ENCODE data around the gene LHFPL3. TPM values are rescaled to one million over a fixed set of nuclear protein-coding genes. Genes with fewer than 3 reads are reported as not detected.

The LHFPL3 gene
- total RNA-seq, 1 experiment from 2014 or later, result not detected

DNA sequence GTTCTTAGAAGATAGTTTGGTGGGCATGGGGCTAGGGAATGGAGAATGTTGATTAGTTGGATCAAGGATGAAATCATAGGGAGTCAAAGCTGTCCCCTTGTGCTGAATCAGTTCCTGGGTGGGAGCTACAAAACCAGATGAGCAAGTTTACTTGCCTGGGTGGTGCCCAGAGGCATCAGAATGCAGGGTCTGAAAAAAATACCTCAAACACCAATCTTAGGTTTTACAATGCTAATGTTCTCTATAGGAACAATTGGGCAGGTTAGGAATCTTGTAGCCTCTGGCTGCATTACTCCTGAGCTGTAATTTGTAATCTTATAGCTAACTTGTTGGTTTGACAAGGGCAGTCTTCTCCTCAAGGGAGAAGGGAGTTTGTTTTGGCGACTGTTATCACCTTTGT lies 34.4 kb downstream of the LHFPL3 start:
- TF ChIP-seq, protein P1, sequence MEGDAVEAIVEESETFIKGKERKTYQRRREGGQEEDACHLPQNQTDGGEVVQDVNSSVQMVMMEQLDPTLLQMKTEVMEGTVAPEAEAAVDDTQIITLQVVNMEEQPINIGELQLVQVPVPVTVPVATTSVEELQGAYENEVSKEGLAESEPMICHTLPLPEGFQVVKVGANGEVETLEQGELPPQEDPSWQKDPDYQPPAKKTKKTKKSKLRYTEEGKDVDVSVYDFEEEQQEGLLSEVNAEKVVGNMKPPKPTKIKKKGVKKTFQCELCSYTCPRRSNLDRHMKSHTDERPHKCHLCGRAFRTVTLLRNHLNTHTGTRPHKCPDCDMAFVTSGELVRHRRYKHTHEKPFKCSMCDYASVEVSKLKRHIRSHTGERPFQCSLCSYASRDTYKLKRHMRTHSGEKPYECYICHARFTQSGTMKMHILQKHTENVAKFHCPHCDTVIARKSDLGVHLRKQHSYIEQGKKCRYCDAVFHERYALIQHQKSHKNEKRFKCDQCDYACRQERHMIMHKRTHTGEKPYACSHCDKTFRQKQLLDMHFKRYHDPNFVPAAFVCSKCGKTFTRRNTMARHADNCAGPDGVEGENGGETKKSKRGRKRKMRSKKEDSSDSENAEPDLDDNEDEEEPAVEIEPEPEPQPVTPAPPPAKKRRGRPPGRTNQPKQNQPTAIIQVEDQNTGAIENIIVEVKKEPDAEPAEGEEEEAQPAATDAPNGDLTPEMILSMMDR (conservative IDR thresholded peaks at IDR 0.05), result no peak
- H3K9ac ChIP-seq (ENCODE audit: extremely low read depth, insufficient read length, low read length), result no peak overlapping the region
- DNase-seq, result peak; percentile 32
- no peak overlapping the region for H3T11ph ChIP-seq (ENCODE audit: low read length)
- H4K20me1 ChIP-seq (ENCODE audit: control insufficient read depth, insufficient read depth, insufficient read length), result no peaks in the 10 kb centered on the region
- H3K27me3 ChIP-seq (ENCODE audit: insufficient read depth, low read length), result no peaks in the 10 kb centered on the region
- H3K14ac ChIP-seq (ENCODE audit: insufficient read depth, low read length), result no peak overlapping the region
- H2BK20ac ChIP-seq (ENCODE audit: low read depth, low read length, poor library complexity, severe bottlenecking), result no peak overlapping the region
- Mint-ChIP-seq H3K4me1 (peaks cover 17 to 33% of the 10 kb centered on the region in 2 experiments), H3K36me3 (ENCODE audit: insufficient read depth in 1 of 3, low read depth in 3 of 3) (peaks cover 0 to 5% (median 0%) of the 10 kb centered on the region in 3 experiments; a peak in 2 of 7 replicates), H3K27me3 (ENCODE audit: low read depth) (0 out of 2 replicates have a peak, but pooled peaks cover 2% of the 10 kb centered on the region), H3K4me3 (no peak overlapping the region), H3K9me3 (no peaks in the 10 kb centered on the region), H3K27ac (peak overlapping the region in 1 of 3 experiments; percentile 76; a peak in 2 of 7 replicates)
- no CpG with 5 or more reads among the region's 1 CpG for WGBS (ENCODE audit: extremely low coverage, insufficient read length, low lambda C conversion rate)
- H3K9me3 ChIP-seq (ENCODE audit: control insufficient read depth, low read depth, low read length), result no peaks in the 10 kb centered on the region
- no peak overlapping the region for H2BK12ac ChIP-seq (ENCODE audit: insufficient read length, low read depth, low read length)
- no peak overlapping the region for H4K91ac ChIP-seq (ENCODE audit: insufficient read length, low read depth, low read length)
- H4K8ac ChIP-seq (replicated peaks; ENCODE audit: insufficient read length, low read depth, low read length), result no peak overlapping the region
- H3K79me1 ChIP-seq (ENCODE audit: insufficient read depth, low read depth, low read length, poor library complexity, severe bottlenecking), result no peaks in the 10 kb centered on the region
- H2BK120ac ChIP-seq (ENCODE audit: low read depth, low read length, poor library complexity, severe bottlenecking), result no peak overlapping the region
- H3K4me2 ChIP-seq (ENCODE audit: insufficient read depth, insufficient read length, low read length), result no peak overlapping the region
- no peak overlapping the region for H3K56ac ChIP-seq (ENCODE audit: insufficient read length, low read depth, low read length)
- H4K5ac ChIP-seq (ENCODE audit: insufficient read length, low read depth, low read length), result no peak overlapping the region
- H3K18ac ChIP-seq (ENCODE audit: insufficient read length, low read depth, low read length), result no peak overlapping the region
- no peak overlapping the region for H3K4ac ChIP-seq (ENCODE audit: low read depth, low read length)
- H3K79me2 ChIP-seq (ENCODE audit: insufficient read depth, low read length), result no peaks in the 10 kb centered on the region
- no peak overlapping the region for H3K23ac ChIP-seq (ENCODE audit: insufficient read length, low read depth, low read length)
- H2AK5ac ChIP-seq (ENCODE audit: insufficient read length, low read length), result no peak overlapping the region
- H3K27ac ChIP-seq (ENCODE audit: insufficient read length, low read depth, low read length), result no peak overlapping the region
- peaks cover 6% of the 10 kb centered on the region; the same call in 1 of the 2 replicates for H3K4me1 ChIP-seq (ENCODE audit: insufficient read depth, low read length)
- H3K23me2 ChIP-seq (ENCODE audit: insufficient read length, low read depth, low read length, poor library complexity, severe bottlenecking), result no peaks in the 10 kb centered on the region
- H2BK5ac ChIP-seq (ENCODE audit: insufficient read length, low read length), result no peak overlapping the region
- no peak overlapping the region for H2AFZ ChIP-seq (ENCODE audit: low read length)
- no peak overlapping the region for H2BK15ac ChIP-seq (ENCODE audit: low read depth, low read length)
